ENCODE data around the gene RABL3.

RABL3 gene

DNA sequence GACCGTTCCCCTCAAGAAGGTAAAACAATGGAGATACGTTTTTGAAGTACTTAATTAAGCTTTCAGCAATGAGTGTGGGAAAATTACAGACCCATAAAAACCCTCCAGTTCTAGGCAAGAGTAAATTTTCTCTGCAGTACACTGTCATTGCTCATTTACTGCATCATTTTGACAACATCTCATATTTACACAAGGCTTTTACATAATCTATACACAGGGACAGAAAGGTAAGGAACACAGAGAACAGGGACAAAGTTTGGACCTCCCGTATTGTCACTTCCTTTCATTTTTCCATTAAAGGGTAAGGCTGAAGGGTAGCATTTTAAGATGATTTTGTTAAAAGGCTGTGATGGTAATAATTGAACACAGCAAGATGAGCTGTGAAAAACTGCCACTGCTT lies 52.9 kb downstream of the RABL3 start:
- TF ChIP-seq, protein P1, sequence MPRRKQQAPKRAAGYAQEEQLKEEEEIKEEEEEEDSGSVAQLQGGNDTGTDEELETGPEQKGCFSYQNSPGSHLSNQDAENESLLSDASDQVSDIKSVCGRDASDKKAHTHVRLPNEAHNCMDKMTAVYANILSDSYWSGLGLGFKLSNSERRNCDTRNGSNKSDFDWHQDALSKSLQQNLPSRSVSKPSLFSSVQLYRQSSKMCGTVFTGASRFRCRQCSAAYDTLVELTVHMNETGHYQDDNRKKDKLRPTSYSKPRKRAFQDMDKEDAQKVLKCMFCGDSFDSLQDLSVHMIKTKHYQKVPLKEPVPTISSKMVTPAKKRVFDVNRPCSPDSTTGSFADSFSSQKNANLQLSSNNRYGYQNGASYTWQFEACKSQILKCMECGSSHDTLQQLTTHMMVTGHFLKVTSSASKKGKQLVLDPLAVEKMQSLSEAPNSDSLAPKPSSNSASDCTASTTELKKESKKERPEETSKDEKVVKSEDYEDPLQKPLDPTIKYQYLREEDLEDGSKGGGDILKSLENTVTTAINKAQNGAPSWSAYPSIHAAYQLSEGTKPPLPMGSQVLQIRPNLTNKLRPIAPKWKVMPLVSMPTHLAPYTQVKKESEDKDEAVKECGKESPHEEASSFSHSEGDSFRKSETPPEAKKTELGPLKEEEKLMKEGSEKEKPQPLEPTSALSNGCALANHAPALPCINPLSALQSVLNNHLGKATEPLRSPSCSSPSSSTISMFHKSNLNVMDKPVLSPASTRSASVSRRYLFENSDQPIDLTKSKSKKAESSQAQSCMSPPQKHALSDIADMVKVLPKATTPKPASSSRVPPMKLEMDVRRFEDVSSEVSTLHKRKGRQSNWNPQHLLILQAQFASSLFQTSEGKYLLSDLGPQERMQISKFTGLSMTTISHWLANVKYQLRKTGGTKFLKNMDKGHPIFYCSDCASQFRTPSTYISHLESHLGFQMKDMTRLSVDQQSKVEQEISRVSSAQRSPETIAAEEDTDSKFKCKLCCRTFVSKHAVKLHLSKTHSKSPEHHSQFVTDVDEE (CRISPR knock-in tag; IDR thresholded peaks at IDR 0.05), result no peak
- no peak for TF ChIP-seq PPARA (CRISPR knock-in tag; IDR thresholded peaks at IDR 0.05; ENCODE audit: borderline replicate concordance)
- TF ChIP-seq ZNF70 (CRISPR knock-in tag; IDR thresholded peaks at IDR 0.05), result no peak
- TF ChIP-seq CSDC2 (CRISPR knock-in tag; IDR thresholded peaks at IDR 0.05), result no peak
- TF ChIP-seq, protein P2, sequence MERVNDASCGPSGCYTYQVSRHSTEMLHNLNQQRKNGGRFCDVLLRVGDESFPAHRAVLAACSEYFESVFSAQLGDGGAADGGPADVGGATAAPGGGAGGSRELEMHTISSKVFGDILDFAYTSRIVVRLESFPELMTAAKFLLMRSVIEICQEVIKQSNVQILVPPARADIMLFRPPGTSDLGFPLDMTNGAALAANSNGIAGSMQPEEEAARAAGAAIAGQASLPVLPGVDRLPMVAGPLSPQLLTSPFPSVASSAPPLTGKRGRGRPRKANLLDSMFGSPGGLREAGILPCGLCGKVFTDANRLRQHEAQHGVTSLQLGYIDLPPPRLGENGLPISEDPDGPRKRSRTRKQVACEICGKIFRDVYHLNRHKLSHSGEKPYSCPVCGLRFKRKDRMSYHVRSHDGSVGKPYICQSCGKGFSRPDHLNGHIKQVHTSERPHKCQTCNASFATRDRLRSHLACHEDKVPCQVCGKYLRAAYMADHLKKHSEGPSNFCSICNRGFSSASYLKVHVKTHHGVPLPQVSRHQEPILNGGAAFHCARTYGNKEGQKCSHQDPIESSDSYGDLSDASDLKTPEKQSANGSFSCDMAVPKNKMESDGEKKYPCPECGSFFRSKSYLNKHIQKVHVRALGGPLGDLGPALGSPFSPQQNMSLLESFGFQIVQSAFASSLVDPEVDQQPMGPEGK (CRISPR knock-in tag; IDR thresholded peaks at IDR 0.05; ENCODE audit: borderline replicate concordance), result no peak
- TF ChIP-seq, protein P3, sequence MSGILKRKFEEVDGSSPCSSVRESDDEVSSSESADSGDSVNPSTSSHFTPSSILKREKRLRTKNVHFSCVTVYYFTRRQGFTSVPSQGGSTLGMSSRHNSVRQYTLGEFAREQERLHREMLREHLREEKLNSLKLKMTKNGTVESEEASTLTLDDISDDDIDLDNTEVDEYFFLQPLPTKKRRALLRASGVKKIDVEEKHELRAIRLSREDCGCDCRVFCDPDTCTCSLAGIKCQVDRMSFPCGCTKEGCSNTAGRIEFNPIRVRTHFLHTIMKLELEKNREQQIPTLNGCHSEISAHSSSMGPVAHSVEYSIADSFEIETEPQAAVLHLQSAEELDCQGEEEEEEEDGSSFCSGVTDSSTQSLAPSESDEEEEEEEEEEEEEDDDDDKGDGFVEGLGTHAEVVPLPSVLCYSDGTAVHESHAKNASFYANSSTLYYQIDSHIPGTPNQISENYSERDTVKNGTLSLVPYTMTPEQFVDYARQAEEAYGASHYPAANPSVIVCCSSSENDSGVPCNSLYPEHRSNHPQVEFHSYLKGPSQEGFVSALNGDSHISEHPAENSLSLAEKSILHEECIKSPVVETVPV (CRISPR knock-in tag; IDR thresholded peaks at IDR 0.05), result no peak
- TF ChIP-seq BACH2 (CRISPR knock-in tag; IDR thresholded peaks at IDR 0.05; ENCODE audit: borderline replicate concordance), result no peak
- TF ChIP-seq, protein P4, sequence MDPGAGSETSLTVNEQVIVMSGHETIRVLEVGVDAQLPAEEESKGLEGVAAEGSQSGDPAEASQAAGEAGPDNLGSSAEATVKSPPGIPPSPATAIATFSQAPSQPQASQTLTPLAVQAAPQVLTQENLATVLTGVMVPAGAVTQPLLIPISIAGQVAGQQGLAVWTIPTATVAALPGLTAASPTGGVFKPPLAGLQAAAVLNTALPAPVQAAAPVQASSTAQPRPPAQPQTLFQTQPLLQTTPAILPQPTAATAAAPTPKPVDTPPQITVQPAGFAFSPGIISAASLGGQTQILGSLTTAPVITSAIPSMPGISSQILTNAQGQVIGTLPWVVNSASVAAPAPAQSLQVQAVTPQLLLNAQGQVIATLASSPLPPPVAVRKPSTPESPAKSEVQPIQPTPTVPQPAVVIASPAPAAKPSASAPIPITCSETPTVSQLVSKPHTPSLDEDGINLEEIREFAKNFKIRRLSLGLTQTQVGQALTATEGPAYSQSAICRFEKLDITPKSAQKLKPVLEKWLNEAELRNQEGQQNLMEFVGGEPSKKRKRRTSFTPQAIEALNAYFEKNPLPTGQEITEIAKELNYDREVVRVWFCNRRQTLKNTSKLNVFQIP (CRISPR knock-in tag; IDR thresholded peaks at IDR 0.05; ENCODE audit: borderline replicate concordance, low read depth), result no peak
- TF ChIP-seq ARNTL (CRISPR knock-in tag; IDR thresholded peaks at IDR 0.05; ENCODE audit: borderline replicate concordance, low read depth), result no peak
- TF ChIP-seq RARB (CRISPR knock-in tag; IDR thresholded peaks at IDR 0.05), result no peak
- TF ChIP-seq, protein P5, sequence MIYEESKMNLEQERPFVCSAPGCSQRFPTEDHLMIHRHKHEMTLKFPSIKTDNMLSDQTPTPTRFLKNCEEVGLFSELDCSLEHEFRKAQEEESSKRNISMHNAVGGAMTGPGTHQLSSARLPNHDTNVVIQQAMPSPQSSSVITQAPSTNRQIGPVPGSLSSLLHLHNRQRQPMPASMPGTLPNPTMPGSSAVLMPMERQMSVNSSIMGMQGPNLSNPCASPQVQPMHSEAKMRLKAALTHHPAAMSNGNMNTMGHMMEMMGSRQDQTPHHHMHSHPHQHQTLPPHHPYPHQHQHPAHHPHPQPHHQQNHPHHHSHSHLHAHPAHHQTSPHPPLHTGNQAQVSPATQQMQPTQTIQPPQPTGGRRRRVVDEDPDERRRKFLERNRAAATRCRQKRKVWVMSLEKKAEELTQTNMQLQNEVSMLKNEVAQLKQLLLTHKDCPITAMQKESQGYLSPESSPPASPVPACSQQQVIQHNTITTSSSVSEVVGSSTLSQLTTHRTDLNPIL (CRISPR knock-in tag; IDR thresholded peaks at IDR 0.05; ENCODE audit: low read depth), result no peak
- no peak for TF ChIP-seq TCF4 (CRISPR knock-in tag; IDR thresholded peaks at IDR 0.05; ENCODE audit: borderline replicate concordance)
- no peak for TF ChIP-seq ZNF565 (CRISPR knock-in tag; conservative IDR thresholded peaks at IDR 0.05; ENCODE audit: low read depth)
- no peak for TF ChIP-seq GLIS3 (CRISPR knock-in tag; IDR thresholded peaks at IDR 0.05)
- TF ChIP-seq ZFP3 (CRISPR knock-in tag; IDR thresholded peaks at IDR 0.05), result no peak
- no peak for TF ChIP-seq OSR1 (CRISPR knock-in tag; IDR thresholded peaks at IDR 0.05)
- no peak for TF ChIP-seq TOX (CRISPR knock-in tag; IDR thresholded peaks at IDR 0.05; ENCODE audit: borderline replicate concordance)
- TF ChIP-seq SNAI2 (CRISPR knock-in tag; IDR thresholded peaks at IDR 0.05), result no peak
- no peak for ATAC-seq

DNA sequence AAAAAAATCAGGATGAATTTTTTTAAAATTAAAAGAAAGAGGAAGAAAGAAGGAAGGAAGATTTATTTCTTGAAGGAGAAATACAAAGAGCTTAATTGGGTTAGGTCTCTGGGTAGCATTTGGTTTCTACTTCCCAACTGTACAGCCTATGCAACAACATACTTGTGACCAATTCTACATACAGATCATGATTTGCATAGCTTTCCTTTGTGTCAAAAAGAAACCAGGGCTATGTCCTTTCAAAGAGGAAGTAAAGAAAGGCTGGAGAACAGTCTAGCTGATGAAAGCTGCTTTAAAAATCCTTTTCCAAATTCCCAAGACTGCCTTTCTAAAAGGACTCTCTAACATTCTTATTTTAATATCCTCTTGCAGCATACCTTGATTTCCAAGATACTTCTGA lies 54.2 kb downstream of the RABL3 start:
- ATAC-seq, result peak; percentile 58
- TF ChIP-seq BACH2 (CRISPR knock-in tag; IDR thresholded peaks at IDR 0.05; ENCODE audit: borderline replicate concordance) (no peak), OSR1 (CRISPR knock-in tag; IDR thresholded peaks at IDR 0.05) (no peak), TCF4 (CRISPR knock-in tag; IDR thresholded peaks at IDR 0.05; ENCODE audit: borderline replicate concordance) (no peak), ZFP3 (CRISPR knock-in tag; IDR thresholded peaks at IDR 0.05) (no peak)
- TF ChIP-seq, protein P2 (CRISPR knock-in tag; IDR thresholded peaks at IDR 0.05; ENCODE audit: borderline replicate concordance), result no peak

DNA sequence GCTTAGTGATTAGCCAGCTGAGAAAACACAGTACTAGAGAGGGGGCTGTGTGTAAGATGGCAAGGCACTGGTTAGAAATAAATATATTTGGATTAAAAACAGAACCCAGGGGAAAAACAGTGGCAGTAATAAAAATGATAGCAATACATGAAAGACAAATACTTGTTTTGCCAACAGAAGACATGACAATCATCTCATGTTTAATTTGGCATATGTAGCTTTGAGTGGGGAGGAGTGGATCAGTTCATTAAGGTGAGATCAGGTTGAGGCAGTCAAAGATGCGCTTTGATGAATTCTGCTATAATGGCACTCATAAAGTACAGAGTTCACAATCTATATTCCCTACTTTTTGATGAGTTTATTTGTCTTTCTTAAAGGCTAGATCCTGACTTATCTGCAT lies 56.9 kb downstream of the RABL3 start:
- ATAC-seq, result no peak
- no peak for TF ChIP-seq OSR1 (CRISPR knock-in tag; IDR thresholded peaks at IDR 0.05)
- TF ChIP-seq, protein P5 (CRISPR knock-in tag; IDR thresholded peaks at IDR 0.05; ENCODE audit: low read depth), result no peak
- no peak for TF ChIP-seq TCF4 (CRISPR knock-in tag; IDR thresholded peaks at IDR 0.05; ENCODE audit: borderline replicate concordance)
- no peak for TF ChIP-seq ISL1 (CRISPR knock-in tag; IDR thresholded peaks at IDR 0.05)
- TF ChIP-seq, protein P3 (CRISPR knock-in tag; IDR thresholded peaks at IDR 0.05), result no peak
- no peak for TF ChIP-seq ZNF8 (CRISPR knock-in tag; IDR thresholded peaks at IDR 0.05)
- TF ChIP-seq ZFP3 (CRISPR knock-in tag; IDR thresholded peaks at IDR 0.05), result no peak
- TF ChIP-seq ZNF565 (CRISPR knock-in tag; conservative IDR thresholded peaks at IDR 0.05; ENCODE audit: low read depth), result no peak
- no peak for TF ChIP-seq ESRRG (CRISPR knock-in tag; IDR thresholded peaks at IDR 0.05)
- no peak for TF ChIP-seq SNAI2 (CRISPR knock-in tag; IDR thresholded peaks at IDR 0.05)
- TF ChIP-seq, protein P4 (CRISPR knock-in tag; IDR thresholded peaks at IDR 0.05; ENCODE audit: borderline replicate concordance, low read depth), result no peak

Data from SK-N-SH treated with all-trans-retinoic acid at 6 μM for 48 hours (cell line).